H9 (cell line): ENCODE measurements around the gene ICAM4. TPM values are rescaled to one million over a fixed set of nuclear protein-coding genes. Genes with fewer than 3 reads are reported as not detected.

Source experiments
- DNase-seq: peaks from one replicate; pipeline ENCODE4 v3.0.0-alpha.2; 2017
- H2AFZ ChIP-seq: one replicate; pipeline ENCODE4 v1.6.1; 2013; ENCODE audit warnings: mild to moderate bottlenecking, low read length, control low read depth, moderate library complexity
- H2AK5ac ChIP-seq: 2 replicates; pipeline ENCODE4 v1.6.1; 2013; ENCODE audit warnings: low read length, control low read depth, mixed read lengths; ENCODE audit not compliant: insufficient read length
- H2BK120ac ChIP-seq: one replicate; pipeline ENCODE4 v1.6.1; 2013; ENCODE audit warnings: low read depth, mild to moderate bottlenecking, low read length, control low read depth, inconsistent platforms; ENCODE audit not compliant: poor library complexity, severe bottlenecking
- H2BK12ac ChIP-seq: 2 replicates; pipeline ENCODE4 v1.6.1; 2013; ENCODE audit warnings: low read length, control low read depth, mixed read lengths, low read depth; ENCODE audit not compliant: insufficient read length
- H2BK15ac ChIP-seq: 2 replicates; pipeline ENCODE4 v1.6.1; 2013; ENCODE audit warnings: low read depth, low read length, control low read depth
- H2BK20ac ChIP-seq: one replicate; pipeline ENCODE4 v1.6.1; 2013; ENCODE audit warnings: low read depth, mild to moderate bottlenecking, low read length, control low read depth, inconsistent platforms; ENCODE audit not compliant: poor library complexity, severe bottlenecking
- H2BK5ac ChIP-seq: 2 replicates; pipeline ENCODE4 v1.6.1; 2013; ENCODE audit warnings: low read length, control low read depth, mixed read lengths; ENCODE audit not compliant: insufficient read length
- H3K14ac ChIP-seq: 2 replicates; pipeline ENCODE4 v1.6.1; 2013; ENCODE audit warnings: low read length, control low read depth; ENCODE audit not compliant: insufficient read depth
- H3K18ac ChIP-seq: 2 replicates; pipeline ENCODE4 v1.6.1; 2013; ENCODE audit warnings: low read depth, mild to moderate bottlenecking, mixed read lengths, low read length, control low read depth; ENCODE audit not compliant: insufficient read length
- H3K23ac ChIP-seq: 2 replicates; pipeline ENCODE4 v1.6.1; 2013; ENCODE audit warnings: low read length, control low read depth, mixed read lengths, low read depth; ENCODE audit not compliant: insufficient read length
- H3K23me2 ChIP-seq: 2 replicates; pipeline ENCODE4 v1.6.1; 2013; ENCODE audit warnings: low read depth, mild to moderate bottlenecking, mixed read lengths, low read length, control low read depth; ENCODE audit not compliant: insufficient read length, poor library complexity, severe bottlenecking
- H3K27ac ChIP-seq: 2 replicates; pipeline ENCODE4 v1.5.1; 2013; ENCODE audit warnings: low read length, control low read depth, mixed read lengths, low read depth; ENCODE audit not compliant: insufficient read length
- H3K27me3 ChIP-seq: 2 replicates; pipeline ENCODE4 v1.6.1; 2013; ENCODE audit warnings: low read length, control low read depth, inconsistent platforms; ENCODE audit not compliant: insufficient read depth
- H3K4ac ChIP-seq: 2 replicates; pipeline ENCODE4 v1.6.1; 2013; ENCODE audit warnings: low read depth, mild to moderate bottlenecking, control low read depth, inconsistent platforms, low read length, moderate library complexity
- H3K4me1 ChIP-seq: 2 replicates; pipeline ENCODE4 v1.6.1; 2013; ENCODE audit warnings: low read length, control low read depth, inconsistent platforms; ENCODE audit not compliant: insufficient read depth
- H3K4me2 ChIP-seq: 2 replicates; pipeline ENCODE4 v1.6.1; 2013; ENCODE audit warnings: low read length, control low read depth, mixed read lengths; ENCODE audit not compliant: insufficient read length, insufficient read depth
- H3K56ac ChIP-seq: 2 replicates; pipeline ENCODE4 v1.6.1; 2013; ENCODE audit warnings: low read depth, mild to moderate bottlenecking, mixed read lengths, low read length, control low read depth; ENCODE audit not compliant: insufficient read length
- H3K79me1 ChIP-seq: 2 replicates; pipeline ENCODE4 v1.6.1; 2013; ENCODE audit warnings: low read depth, mild to moderate bottlenecking, moderate library complexity, low read length, control low read depth, inconsistent platforms; ENCODE audit not compliant: insufficient read depth, poor library complexity, severe bottlenecking
- H3K79me2 ChIP-seq: 2 replicates; pipeline ENCODE4 v1.6.1; 2013; ENCODE audit warnings: low read length, control low read depth, inconsistent platforms; ENCODE audit not compliant: insufficient read depth
- H3K9ac ChIP-seq: 2 replicates; pipeline ENCODE4 v1.6.1; 2013; ENCODE audit warnings: low read length, control low read depth, mixed read lengths; ENCODE audit not compliant: insufficient read length; ENCODE audit errors: extremely low read depth
- H3K9me3 ChIP-seq: one replicate; pipeline ENCODE4 v1.6.1; 2013; ENCODE audit warnings: low read depth, low read length, inconsistent platforms; ENCODE audit not compliant: control insufficient read depth
- H3T11ph ChIP-seq: one replicate; pipeline ENCODE4 v1.6.1; 2013; ENCODE audit warnings: mild to moderate bottlenecking, low read length, control low read depth, inconsistent platforms
- H4K20me1 ChIP-seq: one replicate; pipeline ENCODE4 v1.6.1; 2013; ENCODE audit not compliant: control insufficient read depth, insufficient read length, insufficient read depth
- H4K5ac ChIP-seq: 2 replicates; pipeline ENCODE4 v1.6.1; 2013; ENCODE audit warnings: low read depth, mild to moderate bottlenecking, mixed read lengths, low read length, control low read depth; ENCODE audit not compliant: insufficient read length
- H4K8ac ChIP-seq: replicated peaks from 2 replicates; pipeline ENCODE4 v1.6.1; 2013; ENCODE audit warnings: low read length, control low read depth, mixed read lengths, low read depth; ENCODE audit not compliant: insufficient read length
- H4K91ac ChIP-seq: 2 replicates; pipeline ENCODE4 v1.6.1; 2013; ENCODE audit warnings: low read depth, mild to moderate bottlenecking, moderate library complexity, mixed read lengths, low read length, control low read depth; ENCODE audit not compliant: insufficient read length
- H3K27ac Mint-ChIP-seq, 3 experiments: 2 replicates in 2 of 3; 3 replicates in 1 of 3; pipeline ENCODE4 v1.8.0; 2020 to 2021; ENCODE audit warnings: mixed read lengths in 3 of 3, mild to moderate bottlenecking in 1 of 3, moderate library complexity in 1 of 3
- H3K27me3 Mint-ChIP-seq: 2 replicates; pipeline ENCODE4 v1.8.0; 2021; ENCODE audit warnings: low read depth, mild to moderate bottlenecking, moderate library complexity, mixed read lengths
- H3K36me3 Mint-ChIP-seq, 3 experiments: 2 replicates in 2 of 3; 3 replicates in 1 of 3; pipeline ENCODE4 v1.8.0; 2020 to 2021; ENCODE audit warnings: low read depth in 3 of 3, mixed read lengths in 3 of 3; ENCODE audit not compliant: insufficient read depth in 1 of 3
- H3K4me1 Mint-ChIP-seq, 2 experiments: 2 replicates each; pipeline ENCODE4 v1.8.0; 2020; ENCODE audit warnings: mixed read lengths in 2 of 2
- H3K4me3 Mint-ChIP-seq, 2 experiments: 2 replicates in 1 of 2; 3 replicates in 1 of 2; pipeline ENCODE4 v1.8.0; 2020 to 2021; ENCODE audit warnings: mild to moderate bottlenecking in 2 of 2, mixed read lengths in 2 of 2, moderate library complexity in 1 of 2
- H3K9me3 Mint-ChIP-seq, 2 experiments: 2 replicates in 1 of 2; 3 replicates in 1 of 2; pipeline ENCODE4 v1.8.0; 2020; ENCODE audit warnings: mild to moderate bottlenecking in 2 of 2, mixed read lengths in 2 of 2, moderate library complexity in 1 of 2
- WGBS: extraction: QIAGEN DNeasy Blood & Tissue Kit; methylation state at CpG from one replicate; pipeline ENCODE4 v1.1.7; 2013; ENCODE audit warnings: missing lambda C conversion rate, low lambda C conversion rate, mixed read lengths; ENCODE audit not compliant: insufficient read length; ENCODE audit errors: extremely low coverage; 5-methylcytosine and 5-hydroxymethylcytosine counted together
- total RNA-seq: library from RNA; stranded (reverse); gene quantifications from 2 replicates; pipeline ENCODE4 v1.2.1, GENCODE V29; 2021
- TF ChIP-seq, protein P1 (sequence below): fragments of 200-600 bp; sonication (generic); conservative IDR thresholded peaks from 3 replicates; pipeline ENCODE4 v1.8.0; 2021; ENCODE audit warnings: antibody characterized with exemption, mild to moderate bottlenecking

ICAM4 gene
- total RNA-seq, 1 experiment from 2014 or later = 1.1 TPM

DNA sequence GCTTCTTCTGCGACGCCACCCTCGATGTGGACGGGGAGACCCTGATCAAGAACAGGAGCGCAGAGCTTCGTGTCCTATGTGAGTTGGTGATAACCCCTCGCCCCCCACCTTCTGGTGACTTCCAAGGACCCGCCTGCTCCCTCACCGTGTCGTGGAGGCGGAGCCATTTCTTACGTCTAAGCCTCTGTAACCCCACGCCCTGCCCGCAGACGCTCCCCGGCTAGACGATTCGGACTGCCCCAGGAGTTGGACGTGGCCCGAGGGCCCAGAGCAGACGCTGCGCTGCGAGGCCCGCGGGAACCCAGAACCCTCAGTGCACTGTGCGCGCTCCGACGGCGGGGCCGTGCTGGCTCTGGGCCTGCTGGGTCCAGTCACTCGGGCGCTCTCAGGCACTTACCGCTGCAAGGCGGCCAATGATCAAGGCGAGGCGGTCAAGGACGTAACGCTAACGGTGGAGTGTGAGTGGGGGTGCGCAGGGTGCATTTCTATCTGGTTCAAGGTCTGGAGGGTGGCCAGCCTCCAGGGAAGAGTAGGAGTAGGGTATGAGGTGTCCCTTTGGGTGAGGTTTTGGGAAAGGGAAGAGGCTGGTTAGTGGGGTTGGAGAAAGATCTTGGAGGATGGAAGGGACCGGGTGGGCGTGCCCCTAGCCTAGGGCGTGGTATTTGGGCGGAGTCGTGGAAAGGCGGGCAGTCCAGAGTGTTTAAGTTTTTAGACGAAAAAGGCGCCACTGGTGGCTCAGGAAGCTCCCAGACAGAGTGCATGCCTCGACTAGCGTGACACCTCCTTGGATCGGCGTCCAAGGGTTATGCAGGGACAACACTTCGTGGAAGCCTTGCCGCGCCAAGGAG, 6.3 kb downstream of the ICAM4 start:
- H3K4me1 Mint-ChIP-seq = peaks cover 17 to 44% of the 10 kb centered on the region in 2 experiments
- DNase-seq = peak; percentile 66
- H2AFZ ChIP-seq = no peak overlapping the region

More for the DNA sequence above, 6.3 kb downstream of the ICAM4 start:
- Mint-ChIP-seq H3K9me3 (peaks cover 0 to 3% of the 10 kb centered on the region in 2 experiments; a peak in 3 of 5 replicates), H3K36me3 (no peaks in the 10 kb centered on the region; a peak in 3 of 7 replicates), H3K4me3 (peak overlapping the region; percentile 51 to 92), H3K27me3 (peaks cover 99% of the 10 kb centered on the region), H3K27ac (no peak overlapping the region)
- Histone ChIP-seq H3K27ac (no peak overlapping the region), H3K4ac (no peak overlapping the region), H3K4me2 (peak overlapping the region; percentile 92), H3K9ac (no peak overlapping the region), H3T11ph (no peak overlapping the region), H3K9me3 (no peaks in the 10 kb centered on the region), H3K56ac (no peak overlapping the region), H2BK15ac (no peak overlapping the region), H4K91ac (no peak overlapping the region), H2BK20ac (no peak overlapping the region), H3K79me2 (no peaks in the 10 kb centered on the region), H2BK12ac (no peak overlapping the region), H4K8ac (no peak overlapping the region), H3K79me1 (no peaks in the 10 kb centered on the region), H4K20me1 (no peaks in the 10 kb centered on the region), H3K23me2 (peaks cover 40% of the 10 kb centered on the region), H3K23ac (no peak overlapping the region), H3K4me1 (no peaks in the 10 kb centered on the region; the same call in 1 of the 2 replicates), H2BK5ac (no peak overlapping the region), H3K14ac (no peak overlapping the region; the same call in 1 of the 2 replicates), H4K5ac (no peak overlapping the region), H3K18ac (no peak overlapping the region), H3K27me3 (peaks cover 61% of the 10 kb centered on the region), H2BK120ac (no peak overlapping the region), H2AK5ac (no peak overlapping the region)
- TF ChIP-seq, protein P1, sequence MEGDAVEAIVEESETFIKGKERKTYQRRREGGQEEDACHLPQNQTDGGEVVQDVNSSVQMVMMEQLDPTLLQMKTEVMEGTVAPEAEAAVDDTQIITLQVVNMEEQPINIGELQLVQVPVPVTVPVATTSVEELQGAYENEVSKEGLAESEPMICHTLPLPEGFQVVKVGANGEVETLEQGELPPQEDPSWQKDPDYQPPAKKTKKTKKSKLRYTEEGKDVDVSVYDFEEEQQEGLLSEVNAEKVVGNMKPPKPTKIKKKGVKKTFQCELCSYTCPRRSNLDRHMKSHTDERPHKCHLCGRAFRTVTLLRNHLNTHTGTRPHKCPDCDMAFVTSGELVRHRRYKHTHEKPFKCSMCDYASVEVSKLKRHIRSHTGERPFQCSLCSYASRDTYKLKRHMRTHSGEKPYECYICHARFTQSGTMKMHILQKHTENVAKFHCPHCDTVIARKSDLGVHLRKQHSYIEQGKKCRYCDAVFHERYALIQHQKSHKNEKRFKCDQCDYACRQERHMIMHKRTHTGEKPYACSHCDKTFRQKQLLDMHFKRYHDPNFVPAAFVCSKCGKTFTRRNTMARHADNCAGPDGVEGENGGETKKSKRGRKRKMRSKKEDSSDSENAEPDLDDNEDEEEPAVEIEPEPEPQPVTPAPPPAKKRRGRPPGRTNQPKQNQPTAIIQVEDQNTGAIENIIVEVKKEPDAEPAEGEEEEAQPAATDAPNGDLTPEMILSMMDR = no peak
- WGBS = no CpG with 5 or more reads among the region's 56 CpGs
